HepG2 (cell line): Measurements from ENCODE around the gene MLLT11. TPM values are rescaled to one million over a fixed set of nuclear protein-coding genes. Genes with fewer than 3 reads are reported as not detected.

Experiments
- IKZF1 ChIP-seq: fragments of 450-650 bp; IDR thresholded peaks from 2 replicates; pipeline ENCODE4 v1.7.1; 2016
- KDM5B ChIP-seq: sonication (generic); formaldehyde crosslinking; IDR thresholded peaks from 2 replicates; pipeline ENCODE4 v1.4.0; 2020; ENCODE audit warnings: missing genetic modification reagents, mild to moderate bottlenecking, borderline replicate concordance
- NCOA5 ChIP-seq: sonication (generic); formaldehyde crosslinking; IDR thresholded peaks from 2 replicates; pipeline ENCODE4 v1.4.0; 2020; ENCODE audit warnings: missing genetic modification reagents
- NFIC ChIP-seq: IDR thresholded peaks from 2 replicates; pipeline ENCODE4 v1.6.1; 2012; ENCODE audit warnings: mild to moderate bottlenecking, low read length, inconsistent platforms
- SIN3A ChIP-seq: IDR thresholded peaks from 2 replicates; pipeline ENCODE4 v1.6.1; 2011; ENCODE audit warnings: low read depth, mild to moderate bottlenecking, control low read depth, low read length, borderline replicate concordance
- TBL1XR1 ChIP-seq: fragments of 150-350 bp; IDR thresholded peaks from 2 replicates; pipeline ENCODE4 v1.6.1; 2014; ENCODE audit warnings: borderline replicate concordance, low read length; ENCODE audit not compliant: partially characterized antibody
- ZBTB3 ChIP-seq: sonication (generic); formaldehyde crosslinking; IDR thresholded peaks from 2 replicates; pipeline ENCODE4 v1.4.0; 2020; ENCODE audit warnings: low read depth, mild to moderate bottlenecking, moderate library complexity, missing genetic modification reagents, borderline replicate concordance
- ZNF160 ChIP-seq: sonication (generic); formaldehyde crosslinking; IDR thresholded peaks from 2 replicates; pipeline ENCODE4 v1.8.0; 2022; ENCODE audit warnings: mild to moderate bottlenecking, inconsistent platforms, missing genetic modification reagents
- ZNF234 ChIP-seq: sonication (generic); formaldehyde crosslinking; conservative IDR thresholded peaks from 2 replicates; pipeline ENCODE4 v1.5.1; 2020; ENCODE audit warnings: mild to moderate bottlenecking, missing genetic modification reagents
- ZNF296 ChIP-seq: sonication (generic); formaldehyde crosslinking; conservative IDR thresholded peaks from 2 replicates; pipeline ENCODE4 v1.5.0; 2020; ENCODE audit warnings: mild to moderate bottlenecking, missing genetic modification reagents
- ZNF367 ChIP-seq: sonication (generic); formaldehyde crosslinking; IDR thresholded peaks from 2 replicates; pipeline ENCODE4 v1.4.0; 2020; ENCODE audit warnings: missing genetic modification reagents, borderline replicate concordance
- ZNF746 ChIP-seq: sonication (generic); formaldehyde crosslinking; IDR thresholded peaks from 2 replicates; pipeline ENCODE4 v1.8.0; 2022; ENCODE audit warnings: mild to moderate bottlenecking, missing genetic modification reagents
- polyA plus RNA-seq, 8 experiments: library from polyadenylated mRNA; depleted of rRNA in 3 of 8; stranded (reverse) in 7 of 8; unstranded in 1 of 8; fragments of >200 nt; fragmentation: Illumina TruSeq in 4 of 8; extraction: Trizol in 4 of 8; gene quantifications; 2 replicates each; pipeline versions ENCODE4 v1.2.1 to v1.2.3, GENCODE V29; 2011 to 2016; ENCODE audit warnings: low read depth in 4 of 8, missing spikeins in 1 of 8, mixed read lengths in 1 of 8; ENCODE audit not compliant: insufficient read depth in 1 of 8
- total RNA-seq, 5 experiments: library from RNA; depleted of rRNA; stranded (reverse); fragments of >200 nt; fragmentation: Illumina TruSeq; extraction: Trizol; gene quantifications; 2 replicates each; pipeline ENCODE4 v1.2.3, GENCODE V29; 2016; ENCODE audit warnings: low read depth in 1 of 5
- TF ChIP-seq, protein P1 (sequence below): sonication (generic); formaldehyde crosslinking; IDR thresholded peaks from 2 replicates; pipeline ENCODE4 v1.9.0; 2021; ENCODE audit warnings: missing genetic modification reagents, borderline replicate concordance
- TF ChIP-seq, protein P2 (sequence below), 2 experiments: sonication (generic) in 1 of 2; formaldehyde crosslinking in 1 of 2; IDR thresholded peaks; 2 replicates each; pipeline versions ENCODE4 v1.5.1 to v1.6.1; 2011 to 2020; ENCODE audit warnings: borderline replicate concordance in 1 of 2, low read depth in 1 of 2, low read length in 1 of 2, mild to moderate bottlenecking in 1 of 2, missing genetic modification reagents in 1 of 2, moderate library complexity in 1 of 2
- TF ChIP-seq, protein P3 (sequence below): fragments of 450-650 bp; IDR thresholded peaks from 2 replicates; pipeline ENCODE4 v1.6.1; 2016
- TF ChIP-seq, protein P4 (sequence below): sonication (generic); formaldehyde crosslinking; IDR thresholded peaks from 2 replicates; pipeline ENCODE4 v1.4.0; 2020; ENCODE audit warnings: missing genetic modification reagents, borderline replicate concordance
- TF ChIP-seq, protein P5 (sequence below): sonication (generic); formaldehyde crosslinking; IDR thresholded peaks from 2 replicates; pipeline ENCODE4 v1.5.0; 2020; ENCODE audit warnings: missing genetic modification reagents
- TF ChIP-seq, protein P6 (sequence below): sonication (generic); formaldehyde crosslinking; IDR thresholded peaks from 2 replicates; pipeline ENCODE4 v1.4.0; 2020; ENCODE audit warnings: mild to moderate bottlenecking, missing genetic modification reagents

Gene MLLT11
- total and polyA plus RNA-seq, 2 of the 13 experiments (the other 11 are each of a cell fraction or from before 2014, with no cell fraction given): 0.21 to 0.22 TPM

DNA sequence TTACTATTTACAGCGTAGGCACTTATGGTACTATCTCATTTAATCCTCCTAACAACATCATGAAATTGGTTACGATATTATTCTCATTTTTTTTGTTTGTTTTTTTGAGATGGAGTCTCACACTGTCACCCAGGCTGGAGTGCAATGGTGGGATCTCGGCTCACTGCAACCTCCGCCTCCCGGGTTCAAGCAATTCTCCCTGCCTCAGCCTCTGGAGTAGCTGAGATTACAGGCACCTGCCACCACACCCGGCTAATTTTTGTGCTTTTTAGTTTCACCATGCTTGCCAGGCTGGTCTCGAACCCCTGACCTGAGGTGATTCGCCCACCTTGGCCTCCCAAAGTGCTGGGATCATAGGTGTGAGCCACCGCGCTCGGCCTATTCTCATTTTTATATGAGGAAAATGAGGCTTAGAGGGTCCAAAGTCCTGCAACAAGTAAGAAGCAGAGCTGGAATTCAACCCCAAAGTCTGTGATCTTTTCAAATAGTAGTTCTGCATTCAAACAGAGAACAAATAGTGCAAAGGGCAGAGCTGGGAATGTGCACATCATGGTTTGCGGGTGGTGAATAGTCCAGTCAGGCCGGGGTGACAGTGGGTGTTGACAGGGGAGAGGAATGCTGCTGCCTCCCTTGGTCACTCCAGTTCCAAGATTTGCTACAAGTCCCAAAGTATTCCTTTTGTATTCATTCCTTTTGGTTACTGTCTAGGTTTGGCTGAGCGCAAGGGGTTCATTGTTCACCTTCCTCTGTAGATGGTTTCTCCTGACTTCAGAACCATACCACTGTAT, 47.3 kb upstream of the MLLT11 start (continued):
- TF ChIP-seq KDM5B (CRISPR knock-in tag): peak; percentile 53; the same call in 1 of the 2 replicates
- TF ChIP-seq ZNF296 (CRISPR knock-in tag): no peak
- 0 out of 2 replicates have a peak, but pooled peaks have one; percentile 42 for TF ChIP-seq ZNF160 (CRISPR knock-in tag)
- TF ChIP-seq ZNF234 (CRISPR knock-in tag): no peak
- TF ChIP-seq ZBTB3 (CRISPR knock-in tag): peak; percentile 21; the same call in 1 of the 2 replicates
- TF ChIP-seq, protein P1, sequence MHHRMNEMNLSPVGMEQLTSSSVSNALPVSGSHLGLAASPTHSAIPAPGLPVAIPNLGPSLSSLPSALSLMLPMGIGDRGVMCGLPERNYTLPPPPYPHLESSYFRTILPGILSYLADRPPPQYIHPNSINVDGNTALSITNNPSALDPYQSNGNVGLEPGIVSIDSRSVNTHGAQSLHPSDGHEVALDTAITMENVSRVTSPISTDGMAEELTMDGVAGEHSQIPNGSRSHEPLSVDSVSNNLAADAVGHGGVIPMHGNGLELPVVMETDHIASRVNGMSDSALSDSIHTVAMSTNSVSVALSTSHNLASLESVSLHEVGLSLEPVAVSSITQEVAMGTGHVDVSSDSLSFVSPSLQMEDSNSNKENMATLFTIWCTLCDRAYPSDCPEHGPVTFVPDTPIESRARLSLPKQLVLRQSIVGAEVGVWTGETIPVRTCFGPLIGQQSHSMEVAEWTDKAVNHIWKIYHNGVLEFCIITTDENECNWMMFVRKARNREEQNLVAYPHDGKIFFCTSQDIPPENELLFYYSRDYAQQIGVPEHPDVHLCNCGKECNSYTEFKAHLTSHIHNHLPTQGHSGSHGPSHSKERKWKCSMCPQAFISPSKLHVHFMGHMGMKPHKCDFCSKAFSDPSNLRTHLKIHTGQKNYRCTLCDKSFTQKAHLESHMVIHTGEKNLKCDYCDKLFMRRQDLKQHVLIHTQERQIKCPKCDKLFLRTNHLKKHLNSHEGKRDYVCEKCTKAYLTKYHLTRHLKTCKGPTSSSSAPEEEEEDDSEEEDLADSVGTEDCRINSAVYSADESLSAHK (CRISPR knock-in tag): no peak
- TF ChIP-seq, protein P2, sequence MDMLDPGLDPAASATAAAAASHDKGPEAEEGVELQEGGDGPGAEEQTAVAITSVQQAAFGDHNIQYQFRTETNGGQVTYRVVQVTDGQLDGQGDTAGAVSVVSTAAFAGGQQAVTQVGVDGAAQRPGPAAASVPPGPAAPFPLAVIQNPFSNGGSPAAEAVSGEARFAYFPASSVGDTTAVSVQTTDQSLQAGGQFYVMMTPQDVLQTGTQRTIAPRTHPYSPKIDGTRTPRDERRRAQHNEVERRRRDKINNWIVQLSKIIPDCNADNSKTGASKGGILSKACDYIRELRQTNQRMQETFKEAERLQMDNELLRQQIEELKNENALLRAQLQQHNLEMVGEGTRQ (IDR thresholded peaks at IDR 0.05; ENCODE audit: low read depth, low read length): no peak
- TF ChIP-seq, protein P2 (CRISPR knock-in tag; IDR thresholded peaks at IDR 0.05; ENCODE audit: borderline replicate concordance): no peak
- no peak for TF ChIP-seq ZNF746 (CRISPR knock-in tag)
- TF ChIP-seq, protein P3, sequence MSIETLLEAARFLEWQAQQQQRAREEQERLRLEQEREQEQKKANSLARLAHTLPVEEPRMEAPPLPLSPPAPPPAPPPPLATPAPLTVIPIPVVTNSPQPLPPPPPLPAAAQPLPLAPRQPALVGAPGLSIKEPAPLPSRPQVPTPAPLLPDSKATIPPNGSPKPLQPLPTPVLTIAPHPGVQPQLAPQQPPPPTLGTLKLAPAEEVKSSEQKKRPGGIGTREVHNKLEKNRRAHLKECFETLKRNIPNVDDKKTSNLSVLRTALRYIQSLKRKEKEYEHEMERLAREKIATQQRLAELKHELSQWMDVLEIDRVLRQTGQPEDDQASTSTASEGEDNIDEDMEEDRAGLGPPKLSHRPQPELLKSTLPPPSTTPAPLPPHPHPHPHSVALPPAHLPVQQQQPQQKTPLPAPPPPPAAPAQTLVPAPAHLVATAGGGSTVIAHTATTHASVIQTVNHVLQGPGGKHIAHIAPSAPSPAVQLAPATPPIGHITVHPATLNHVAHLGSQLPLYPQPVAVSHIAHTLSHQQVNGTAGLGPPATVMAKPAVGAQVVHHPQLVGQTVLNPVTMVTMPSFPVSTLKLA: peak; percentile 35
- TF ChIP-seq SIN3A: peak; percentile 72; the same call in 1 of the 2 replicates
- TF ChIP-seq, protein P4, sequence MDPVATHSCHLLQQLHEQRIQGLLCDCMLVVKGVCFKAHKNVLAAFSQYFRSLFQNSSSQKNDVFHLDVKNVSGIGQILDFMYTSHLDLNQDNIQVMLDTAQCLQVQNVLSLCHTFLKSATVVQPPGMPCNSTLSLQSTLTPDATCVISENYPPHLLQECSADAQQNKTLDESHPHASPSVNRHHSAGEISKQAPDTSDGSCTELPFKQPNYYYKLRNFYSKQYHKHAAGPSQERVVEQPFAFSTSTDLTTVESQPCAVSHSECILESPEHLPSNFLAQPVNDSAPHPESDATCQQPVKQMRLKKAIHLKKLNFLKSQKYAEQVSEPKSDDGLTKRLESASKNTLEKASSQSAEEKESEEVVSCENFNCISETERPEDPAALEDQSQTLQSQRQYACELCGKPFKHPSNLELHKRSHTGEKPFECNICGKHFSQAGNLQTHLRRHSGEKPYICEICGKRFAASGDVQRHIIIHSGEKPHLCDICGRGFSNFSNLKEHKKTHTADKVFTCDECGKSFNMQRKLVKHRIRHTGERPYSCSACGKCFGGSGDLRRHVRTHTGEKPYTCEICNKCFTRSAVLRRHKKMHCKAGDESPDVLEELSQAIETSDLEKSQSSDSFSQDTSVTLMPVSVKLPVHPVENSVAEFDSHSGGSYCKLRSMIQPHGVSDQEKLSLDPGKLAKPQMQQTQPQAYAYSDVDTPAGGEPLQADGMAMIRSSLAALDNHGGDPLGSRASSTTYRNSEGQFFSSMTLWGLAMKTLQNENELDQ (CRISPR knock-in tag): no peak
- TF ChIP-seq ZNF367 (CRISPR knock-in tag): no peak
- TF ChIP-seq TBL1XR1: no peak
- TF ChIP-seq, protein P5, sequence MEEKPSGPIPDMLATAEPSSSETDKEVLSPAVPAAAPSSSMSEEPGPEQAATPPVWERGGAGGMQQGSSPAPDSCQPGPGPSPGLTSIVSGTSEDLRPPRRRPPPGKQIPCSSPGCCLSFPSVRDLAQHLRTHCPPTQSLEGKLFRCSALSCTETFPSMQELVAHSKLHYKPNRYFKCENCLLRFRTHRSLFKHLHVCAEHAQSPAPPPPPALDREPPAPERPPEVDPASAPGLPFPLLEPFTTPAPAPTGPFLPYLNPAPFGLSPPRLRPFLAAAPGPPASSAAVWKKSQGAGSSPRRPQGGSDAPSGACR (CRISPR knock-in tag): no peak
- TF ChIP-seq NCOA5 (CRISPR knock-in tag): no peak
- TF ChIP-seq, protein P6, sequence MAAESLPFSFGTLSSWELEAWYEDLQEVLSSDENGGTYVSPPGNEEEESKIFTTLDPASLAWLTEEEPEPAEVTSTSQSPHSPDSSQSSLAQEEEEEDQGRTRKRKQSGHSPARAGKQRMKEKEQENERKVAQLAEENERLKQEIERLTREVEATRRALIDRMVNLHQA (CRISPR knock-in tag): no peak
- no peak for TF ChIP-seq IKZF1
- TF ChIP-seq NFIC: peak; percentile 63; the same call in 1 of the 2 replicates
